GM12878 (cell line): ENCODE data around the gene TBC1D5. TPM values are rescaled to one million over a fixed set of nuclear protein-coding genes. Genes with fewer than 3 reads are reported as not detected.

Source experiments
- ATAC-seq: fragments of 200-7000 bp; cut with Tn5 transposase; 3 replicates; pipeline ENCODE4 v1.9.1; 2020; ENCODE audit warnings: mild to moderate bottlenecking, moderate library complexity
- BruUV-seq: library from RNA; stranded (reverse); fragments of 400-500 nt; replicated peaks from 2 replicates; lab custom pipeline; 2021; lab: Mats Ljungman, UMichigan
- CTCF ChIA-PET: fragments of 300-600 bp; sonication (Branson Sonifier 250); formaldehyde crosslinking; extraction: SDS; loops from one replicate; lab custom pipeline; 2021; ENCODE audit warnings: inconsistent platforms; lab: Yijun Ruan, JAX
- POLR2A ChIA-PET: fragments of 350-600 bp; formaldehyde crosslinking; extraction: SDS; loops from one replicate; lab custom pipeline; 2021; ENCODE audit warnings: inconsistent platforms; lab: Charles Lee
- RAD21 ChIA-PET: fragments of 300-600 bp; sonication (Branson Sonifier 250); formaldehyde crosslinking; loops from one replicate; lab custom pipeline; 2023; ENCODE audit warnings: antibody characterized with exemption; ENCODE audit not compliant: unreplicated experiment; lab: Charles Lee
- SMC1A ChIA-PET: fragments of 300-600 bp; sonication (Branson Sonifier 250); formaldehyde crosslinking; loops from one replicate; lab custom pipeline; 2023; ENCODE audit not compliant: unreplicated experiment, uncharacterized antibody; lab: Charles Lee
- DNase-seq: peaks from one replicate; pipeline ENCODE4 v3.0.0-alpha.2; 2011; ENCODE audit warnings: low read depth, low spot score
- FAIRE-seq: peaks from 3 replicates; lab custom pipeline; 2011; peaks lifted over from hg19 to GRCh38; lab: Jason Lieb, UNC
- H2AFZ ChIP-seq: 2 replicates; pipeline ENCODE4 v1.6.0; 2011; ENCODE audit warnings: low read depth, low read length, control low read depth; ENCODE audit not compliant: control insufficient read depth
- H3K27ac ChIP-seq: 2 replicates; pipeline ENCODE4 v1.5.1; 2011; ENCODE audit warnings: control low read depth; ENCODE audit not compliant: control insufficient read depth, insufficient read depth
- H3K27me3 ChIP-seq, 2 experiments: replicated peaks in 1 of 2; 2 replicates each; pipeline versions ENCODE4 v1.6.0 to v1.6.1; 2011; ENCODE audit warnings: low read length in 1 of 2; ENCODE audit not compliant: control insufficient read depth in 2 of 2, insufficient read depth in 2 of 2
- H3K36me3 ChIP-seq, 2 experiments: 2 replicates each; pipeline ENCODE4 v1.5.1; 2011; ENCODE audit warnings: low read length in 1 of 2; ENCODE audit not compliant: control insufficient read depth in 2 of 2, insufficient read depth in 2 of 2
- H3K4me1 ChIP-seq: 2 replicates; pipeline ENCODE4 v1.6.1; 2011; ENCODE audit warnings: mild to moderate bottlenecking, low read length, moderate library complexity, mixed read lengths; ENCODE audit not compliant: control insufficient read depth, insufficient read depth
- H3K4me2 ChIP-seq: 2 replicates; pipeline ENCODE4 v1.6.0; 2011; ENCODE audit warnings: control low read depth; ENCODE audit not compliant: control insufficient read depth, insufficient read depth
- H3K4me3 ChIP-seq: fragments of 200-600 bp; sonication (generic); 2 replicates; pipeline ENCODE4 v1.5.1; 2016
- H3K79me2 ChIP-seq: 2 replicates; pipeline ENCODE4 v1.6.0; 2011; ENCODE audit warnings: low read length; ENCODE audit not compliant: control insufficient read depth, insufficient read depth
- H3K9ac ChIP-seq: 2 replicates; pipeline ENCODE4 v1.8.0; 2011; ENCODE audit warnings: low read length, control low read depth, mixed read lengths; ENCODE audit not compliant: control insufficient read depth, insufficient read depth
- H3K9me3 ChIP-seq: replicated peaks from 3 replicates; pipeline ENCODE4 v1.5.1; 2011; ENCODE audit warnings: mild to moderate bottlenecking, low read length; ENCODE audit not compliant: control insufficient read depth, insufficient read depth
- H4K20me1 ChIP-seq: 2 replicates; pipeline ENCODE4 v1.6.0; 2011; ENCODE audit not compliant: control insufficient read depth, insufficient read depth
- FOXM1 ChIP-seq: IDR thresholded peaks from 2 replicates; pipeline ENCODE4 v1.6.1; 2012; ENCODE audit warnings: low read depth, mild to moderate bottlenecking, inconsistent platforms, low read length, moderate library complexity
- HDAC2 ChIP-seq: fragments of 200-600 bp; sonication (generic); IDR thresholded peaks from 2 replicates; pipeline ENCODE4 v1.6.1; 2017
- NR2F1 ChIP-seq: fragments of 450-650 bp; conservative IDR thresholded peaks from 2 replicates; pipeline ENCODE4 v1.6.1; 2017; ENCODE audit warnings: mild to moderate bottlenecking
- RELA ChIP-seq: fragments of 450-650 bp; IDR thresholded peaks from 2 replicates; pipeline ENCODE4 v1.8.0; 2014; ENCODE audit warnings: borderline replicate concordance; ENCODE audit not compliant: partially characterized antibody
- ZBTB11 ChIP-seq: fragments of 450-650 bp; formaldehyde crosslinking; IDR thresholded peaks from 2 replicates; pipeline ENCODE4 v1.5.0; 2022; ENCODE audit warnings: mild to moderate bottlenecking, missing genetic modification characterization
- ZNF687 ChIP-seq: fragments of 450-650 bp; IDR thresholded peaks from 2 replicates; pipeline ENCODE4 v1.6.1; 2017; ENCODE audit warnings: mild to moderate bottlenecking, moderate library complexity
- WGBS: methylation state at CpG from one replicate; pipeline ENCODE4 v1.1.6; 2016; ENCODE audit warnings: low lambda C conversion rate; ENCODE audit not compliant: insufficient replicate concordance, insufficient coverage; ENCODE audit errors: missing lambda C conversion rate; 5-methylcytosine and 5-hydroxymethylcytosine counted together
- in situ Hi-C: fragments of 300-500 bp; cut with MboI; formaldehyde crosslinking; loops from 9 replicates; pipeline ENCODE4 v1.14.3; 2018; ENCODE audit warnings: mixed read lengths
- intact Hi-C: fragments of 100-400 bp; cut with micrococcal nuclease; formaldehyde crosslinking; loops from one replicate; pipeline ENCODE4 v1.14.2; 2022; ENCODE audit not compliant: unreplicated experiment
- polyA plus RNA-seq, 11 experiments: library from polyadenylated mRNA; depleted of rRNA in 4 of 11; unstranded in 6 of 11; stranded (reverse) in 5 of 11; fragments of >200 nt; fragmentation: Nextera tagmentation in 4 of 11; fragmentation: Illumina TruSeq in 1 of 11; extraction: Ambion mirVana in 4 of 11; extraction: Trizol in 1 of 11; gene quantifications; 1 replicate in 1 of 11; 2 replicates in 10 of 11; pipeline versions ENCODE4 v1.2.1 to v1.2.3, GENCODE V29; 2011 to 2016; ENCODE audit warnings: inconsistent platforms in 2 of 11, missing spikeins in 2 of 11, low read depth in 1 of 11
- total RNA-seq, 4 experiments: library from RNA; depleted of rRNA in 3 of 4; stranded (reverse); fragments of >200 nt in 3 of 4; fragmentation: Illumina TruSeq in 1 of 4; extraction: Trizol in 1 of 4; gene quantifications; 2 replicates each; pipeline versions ENCODE4 v1.2.1 to v1.2.3, GENCODE V29; 2013 to 2021

The TBC1D5 gene
- total and polyA plus RNA-seq, 10 of the 15 experiments (the other 5 are each of a cell fraction or from before 2014, with no cell fraction given) = 5.5 to 61.0 (median 43.8) TPM

GRCh38 chr3:17121336-17121735, 621.1 kb downstream of the TBC1D5 start:
- 36% methylated on average over 2 of the region's 2 CpGs for WGBS
- in situ Hi-C loops (no loop called here), intact Hi-C loops (no loop called here)
- no peaks in the 10 kb centered on the region for H3K4me1 ChIP-seq
- no peaks in the 10 kb centered on the region for H3K27me3 ChIP-seq
- ChIA-PET SMC1A (no interaction called here), POLR2A (no interaction called here), CTCF (no interaction called here), RAD21 (no interaction called here)
- H3K9ac ChIP-seq = no peak overlapping the region
- no peak overlapping the region for H3K27ac ChIP-seq
- no peak overlapping the region for H3K4me3 ChIP-seq
- H4K20me1 ChIP-seq = no peaks in the 10 kb centered on the region
- no peaks in the 10 kb centered on the region for H3K79me2 ChIP-seq
- no peak for DNase-seq
- no peak for ATAC-seq
- peaks cover 3% of the 10 kb centered on the region; the same call in 2 of the 3 replicates for H3K9me3 ChIP-seq
- no peak overlapping the region for H2AFZ ChIP-seq
- H3K4me2 ChIP-seq = no peak overlapping the region
- FAIRE-seq = no peak
- H3K36me3 ChIP-seq = no peaks in the 10 kb centered on the region
- TF ChIP-seq HDAC2 = no peak
- TF ChIP-seq ZBTB11 (CRISPR knock-in tag) = no peak
- no peak for TF ChIP-seq RELA
- BruUV-seq = no TSS peak

- H2AFZ ChIP-seq = no peak overlapping the region
- TF ChIP-seq ZNF687 (no peak), FOXM1 (no peak), NR2F1 (no peak)
Observed at GRCh38 chr3:17120115-17120514, 622.3 kb downstream of the TBC1D5 start.

More at GRCh38 chr3:17120115-17120514, 622.3 kb downstream of the TBC1D5 start:
- CTCF ChIA-PET = no interaction called here
- DNase-seq (no peak), FAIRE-seq (no peak), ATAC-seq (no peak)
- no peak overlapping the region for H3K9ac ChIP-seq
- WGBS = 86% methylated on average over 4 of the region's 4 CpGs
- intact Hi-C loops (no loop called here), in situ Hi-C loops (no loop called here)
- no peaks in the 10 kb centered on the region for H3K4me1 ChIP-seq
- no peak overlapping the region for H3K4me3 ChIP-seq
- no peaks in the 10 kb centered on the region for H3K27me3 ChIP-seq
- no peaks in the 10 kb centered on the region for H3K36me3 ChIP-seq
- SMC1A ChIA-PET = no interaction called here
- H3K27ac ChIP-seq = no peak overlapping the region
- no peak overlapping the region for H3K4me2 ChIP-seq
- no peaks in the 10 kb centered on the region for H3K79me2 ChIP-seq
- RAD21 ChIA-PET = no interaction called here
- H4K20me1 ChIP-seq = no peaks in the 10 kb centered on the region
- POLR2A ChIA-PET = no interaction called here
- peaks cover 3% of the 10 kb centered on the region; the same call in 2 of the 3 replicates for H3K9me3 ChIP-seq
- BruUV-seq = no TSS peak
